ENCODE results near the gene PTCH1.

The PTCH1 gene

GRCh38 chr9:95510709-95511615 lies 5.8 kb downstream of the PTCH1 start:
- peak; percentile 69 for DNase-seq (ENCODE audit: insufficient read length)

GRCh38 chr9:95509851-95510708 lies 6.7 kb downstream of the PTCH1 start:
- no peak for TF ChIP-seq POLR2AphosphoS5 (IDR thresholded peaks at IDR 0.05; ENCODE audit: low read depth, low read length)
- no peak for TF ChIP-seq POLR2A (IDR thresholded peaks at IDR 0.05; ENCODE audit: low read depth, low read length)
- no peak for TF ChIP-seq TAF1 (IDR thresholded peaks at IDR 0.05; ENCODE audit: borderline replicate concordance, low read depth, low read length)
- FAIRE-seq (no peak), DNase-seq (ENCODE audit: insufficient read length) (no peak)

More at GRCh38 chr9:95510709-95511615, 5.8 kb downstream of the PTCH1 start:
- TF ChIP-seq POLR2A (IDR thresholded peaks at IDR 0.05; ENCODE audit: low read depth, low read length) (peak; percentile 65; the same call in 1 of the 2 replicates), POLR2AphosphoS5 (IDR thresholded peaks at IDR 0.05; ENCODE audit: low read depth, low read length) (peak; percentile 25; the same call in 1 of the 2 replicates), TAF1 (IDR thresholded peaks at IDR 0.05; ENCODE audit: borderline replicate concordance, low read depth, low read length) (no peak)
- FAIRE-seq, result peak; percentile 76

GRCh38 chr9:95508968-95509850 lies 7.6 kb downstream of the PTCH1 start:
- FAIRE-seq (peak; percentile 69), DNase-seq (ENCODE audit: insufficient read length) (peak; percentile 48)
- TF ChIP-seq POLR2AphosphoS5 (IDR thresholded peaks at IDR 0.05; ENCODE audit: low read depth, low read length) (no peak), TAF1 (IDR thresholded peaks at IDR 0.05; ENCODE audit: borderline replicate concordance, low read depth, low read length) (no peak), POLR2A (IDR thresholded peaks at IDR 0.05; ENCODE audit: low read depth, low read length) (no peak)

GRCh38 chr9:95508242-95508967 lies 8.4 kb downstream of the PTCH1 start:
- FAIRE-seq, result no peak
- no peak for DNase-seq (ENCODE audit: insufficient read length)
- TF ChIP-seq POLR2A (IDR thresholded peaks at IDR 0.05; ENCODE audit: low read depth, low read length) (no peak), TAF1 (IDR thresholded peaks at IDR 0.05; ENCODE audit: borderline replicate concordance, low read depth, low read length) (no peak), POLR2AphosphoS5 (IDR thresholded peaks at IDR 0.05; ENCODE audit: low read depth, low read length) (no peak)

GRCh38 chr9:95507464-95508241 lies 9.1 kb downstream of the PTCH1 start:
- FAIRE-seq (peak; percentile 68), DNase-seq (ENCODE audit: insufficient read length) (peak; percentile 27)
- no peak for TF ChIP-seq TAF1 (IDR thresholded peaks at IDR 0.05; ENCODE audit: borderline replicate concordance, low read depth, low read length)
- TF ChIP-seq POLR2AphosphoS5 (IDR thresholded peaks at IDR 0.05; ENCODE audit: low read depth, low read length), result 0 out of 2 replicates have a peak, but pooled peaks have one; percentile 30

- TF ChIP-seq POLR2A (IDR thresholded peaks at IDR 0.05; ENCODE audit: low read depth, low read length), result no peak; the same call in 1 of the 2 replicates
- TF ChIP-seq TAF1 (IDR thresholded peaks at IDR 0.05; ENCODE audit: borderline replicate concordance, low read depth, low read length), result no peak
- no peak for TF ChIP-seq POLR2AphosphoS5 (IDR thresholded peaks at IDR 0.05; ENCODE audit: low read depth, low read length)
- FAIRE-seq (no peak), DNase-seq (ENCODE audit: insufficient read length) (peak; percentile 25)
These were observed 9.9 kb downstream of the PTCH1 start for GRCh38 chr9:95506678-95507463.

GRCh38 chr9:95506428-95506677 lies 10.4 kb downstream of the PTCH1 start:
- TF ChIP-seq TAF1 (IDR thresholded peaks at IDR 0.05; ENCODE audit: borderline replicate concordance, low read depth, low read length) (no peak), POLR2AphosphoS5 (IDR thresholded peaks at IDR 0.05; ENCODE audit: low read depth, low read length) (no peak), POLR2A (IDR thresholded peaks at IDR 0.05; ENCODE audit: low read depth, low read length) (no peak; the same call in 1 of the 2 replicates)
- peak; percentile 36 for DNase-seq (ENCODE audit: insufficient read length)
- FAIRE-seq, result no peak

- DNase-seq (ENCODE audit: insufficient read length), result peak; percentile 42
- no peak; the same call in 1 of the 2 replicates for TF ChIP-seq POLR2A (IDR thresholded peaks at IDR 0.05; ENCODE audit: low read depth, low read length)
- TF ChIP-seq TAF1 (IDR thresholded peaks at IDR 0.05; ENCODE audit: borderline replicate concordance, low read depth, low read length), result no peak
- no peak for FAIRE-seq
These were observed 10.9 kb downstream of the PTCH1 start for GRCh38 chr9:95505717-95506427.
